Testis (tissue), 2 donors: Measurements from ENCODE around the gene CBX2.

ENCODE experiments used
- POLR2A ChIP-seq: fragments of 450-650 bp; IDR thresholded peaks from one replicate; pipeline ENCODE4 v1.6.1; 2017; ENCODE audit warnings: antibody characterized with exemption, mild to moderate bottlenecking, moderate library complexity
- TF ChIP-seq, protein P1 (sequence below), 3 experiments: fragments of 450-650 bp in 2 of 3; fragments of 200-600 bp in 1 of 3; sonication (generic) in 1 of 3; IDR thresholded peaks; one replicate each; pipeline ENCODE4 v1.5.1; 2016 to 2019; ENCODE audit warnings: antibody characterized with exemption in 3 of 3, mild to moderate bottlenecking in 2 of 3, moderate library complexity in 1 of 3

GRCh38 chr17:79825580-79825921 is 47.6 kb downstream of the CBX2 start:
- TF ChIP-seq, protein P1, sequence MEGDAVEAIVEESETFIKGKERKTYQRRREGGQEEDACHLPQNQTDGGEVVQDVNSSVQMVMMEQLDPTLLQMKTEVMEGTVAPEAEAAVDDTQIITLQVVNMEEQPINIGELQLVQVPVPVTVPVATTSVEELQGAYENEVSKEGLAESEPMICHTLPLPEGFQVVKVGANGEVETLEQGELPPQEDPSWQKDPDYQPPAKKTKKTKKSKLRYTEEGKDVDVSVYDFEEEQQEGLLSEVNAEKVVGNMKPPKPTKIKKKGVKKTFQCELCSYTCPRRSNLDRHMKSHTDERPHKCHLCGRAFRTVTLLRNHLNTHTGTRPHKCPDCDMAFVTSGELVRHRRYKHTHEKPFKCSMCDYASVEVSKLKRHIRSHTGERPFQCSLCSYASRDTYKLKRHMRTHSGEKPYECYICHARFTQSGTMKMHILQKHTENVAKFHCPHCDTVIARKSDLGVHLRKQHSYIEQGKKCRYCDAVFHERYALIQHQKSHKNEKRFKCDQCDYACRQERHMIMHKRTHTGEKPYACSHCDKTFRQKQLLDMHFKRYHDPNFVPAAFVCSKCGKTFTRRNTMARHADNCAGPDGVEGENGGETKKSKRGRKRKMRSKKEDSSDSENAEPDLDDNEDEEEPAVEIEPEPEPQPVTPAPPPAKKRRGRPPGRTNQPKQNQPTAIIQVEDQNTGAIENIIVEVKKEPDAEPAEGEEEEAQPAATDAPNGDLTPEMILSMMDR (IDR thresholded peaks at IDR 0.05), result no peak
- no peak for TF ChIP-seq POLR2A
